CD14-positive monocyte (primary cell): Measurements from ENCODE around the gene FAM107B. TPM values are rescaled to one million over a fixed set of nuclear protein-coding genes. Genes with fewer than 3 reads are reported as not detected.
A peak's percentile ranks its signal among the peaks of the same experiment; 100 is the strongest.

Experiments
- DNase-seq, 3 donors: peaks; one replicate each; pipeline ENCODE4 v3.0.0-alpha.2; 2011 to 2022
- H2AFZ ChIP-seq: 2 replicates; pipeline ENCODE4 v1.6.0; 2012; ENCODE audit warnings: mild to moderate bottlenecking, low read depth, low read length, inconsistent platforms; ENCODE audit not compliant: insufficient read depth, poor library complexity, severe bottlenecking
- H3K27ac ChIP-seq, 2 donors: 1 replicate in 1 of 2; 2 replicates in 1 of 2; pipeline ENCODE4 v1.5.1; 2012 to 2013; ENCODE audit warnings: low read length in 2 of 2, control low read depth in 1 of 2, inconsistent platforms in 1 of 2, low read depth in 1 of 2, mild to moderate bottlenecking in 1 of 2
- H3K27me3 ChIP-seq, 2 donors: one replicate each; pipeline versions ENCODE4 v1.6.0 to v1.6.1; 2011 to 2013; ENCODE audit warnings: low read length in 2 of 2; ENCODE audit not compliant: control insufficient read depth in 2 of 2, insufficient read depth in 2 of 2
- H3K36me3 ChIP-seq, 2 donors: replicated peaks in 1 of 2; 1 replicate in 1 of 2; 2 replicates in 1 of 2; pipeline versions ENCODE4 v1.5.1 to v1.6.1; 2012 to 2013; ENCODE audit warnings: low read length in 2 of 2, control low read depth in 1 of 2, inconsistent platforms in 1 of 2, mild to moderate bottlenecking in 1 of 2; ENCODE audit not compliant: insufficient read depth in 2 of 2, control insufficient read depth in 1 of 2
- H3K4me1 ChIP-seq, 2 donors: 1 replicate in 1 of 2; 2 replicates in 1 of 2; pipeline versions ENCODE4 v1.5.1 to v1.6.1; 2012 to 2013; ENCODE audit warnings: low read length in 2 of 2, control low read depth in 1 of 2, inconsistent platforms in 1 of 2, mild to moderate bottlenecking in 1 of 2, moderate library complexity in 1 of 2; ENCODE audit not compliant: insufficient read depth in 2 of 2, control insufficient read depth in 1 of 2
- H3K4me2 ChIP-seq: replicated peaks from 2 replicates; pipeline ENCODE3; 2012; ENCODE audit warnings: low read length, moderate library complexity, mild to moderate bottlenecking; ENCODE audit not compliant: poor library complexity, severe bottlenecking; ENCODE audit errors: extremely low read depth
- H3K4me3 ChIP-seq, 3 experiments: fragments of 200-600 bp in 1 of 3; sonication (generic) in 1 of 3; replicated peaks in 1 of 3; 1 replicate in 2 of 3; 2 replicates in 1 of 3; pipeline ENCODE4 v1.5.1; 2011 to 2013; ENCODE audit warnings: low read length in 3 of 3, mild to moderate bottlenecking in 3 of 3, control low read depth in 2 of 3, low read depth in 2 of 3, inconsistent platforms in 1 of 3, moderate library complexity in 1 of 3
- H3K79me2 ChIP-seq: 2 replicates; pipeline ENCODE4 v1.6.0; 2012; ENCODE audit warnings: mild to moderate bottlenecking, control low read depth, inconsistent platforms, low read length, moderate library complexity; ENCODE audit not compliant: insufficient read depth
- H3K9ac ChIP-seq: 2 replicates; pipeline ENCODE4 v1.6.0; 2017; ENCODE audit warnings: low read length, mild to moderate bottlenecking; ENCODE audit not compliant: insufficient read depth, poor library complexity, severe bottlenecking
- H3K9me3 ChIP-seq, 2 donors: replicated peaks in 1 of 2; 1 replicate in 1 of 2; 2 replicates in 1 of 2; pipeline versions ENCODE4 v1.5.1 to v1.6.1; 2012 to 2013; ENCODE audit warnings: low read length in 2 of 2, control low read depth in 1 of 2; ENCODE audit not compliant: control insufficient read depth in 1 of 2, insufficient read depth in 1 of 2
- H4K20me1 ChIP-seq: 2 replicates; pipeline ENCODE4 v1.6.0; 2012; ENCODE audit warnings: mild to moderate bottlenecking, low read length, control low read depth, moderate library complexity; ENCODE audit not compliant: insufficient read depth
- H3K27ac Mint-ChIP-seq, 7 donors: one replicate each; pipeline ENCODE4 v1.8.0; 2020; ENCODE audit warnings: mild to moderate bottlenecking in 7 of 7, mixed read lengths in 7 of 7, moderate library complexity in 6 of 7, inconsistent platforms in 2 of 7
- H3K27me3 Mint-ChIP-seq, 3 donors: one replicate each; pipeline ENCODE4 v1.8.0; 2021 to 2022; ENCODE audit warnings: low read depth in 3 of 3, mild to moderate bottlenecking in 3 of 3, mixed read lengths in 3 of 3, moderate library complexity in 3 of 3, inconsistent platforms in 1 of 3
- H3K36me3 Mint-ChIP-seq, 2 donors: one replicate each; pipeline ENCODE4 v1.8.0; 2020; ENCODE audit warnings: mixed read lengths in 2 of 2, inconsistent platforms in 1 of 2, mild to moderate bottlenecking in 1 of 2
- H3K4me1 Mint-ChIP-seq: one replicate; pipeline ENCODE4 v1.8.0; 2020; ENCODE audit warnings: mild to moderate bottlenecking, mixed read lengths
- H3K4me3 Mint-ChIP-seq, 2 donors: one replicate each; pipeline ENCODE4 v1.8.0; 2020; ENCODE audit warnings: mild to moderate bottlenecking in 2 of 2, mixed read lengths in 2 of 2, moderate library complexity in 1 of 2
- H3K9me3 Mint-ChIP-seq, 7 donors: one replicate each; pipeline ENCODE4 v1.8.0; 2020 to 2022; ENCODE audit warnings: mixed read lengths in 7 of 7, mild to moderate bottlenecking in 6 of 7, moderate library complexity in 6 of 7, inconsistent platforms in 2 of 7
- CTCF ChIP-seq: fragments of 200-600 bp; IDR thresholded peaks from one replicate; pipeline ENCODE4 v1.8.0; 2022; ENCODE audit warnings: antibody characterized with exemption, mild to moderate bottlenecking
- WGBS: methylation state at CpG from one replicate; pipeline ENCODE4 v1.1.5; 2013; ENCODE audit warnings: missing lambda C conversion rate; ENCODE audit not compliant: insufficient coverage; 5-methylcytosine and 5-hydroxymethylcytosine counted together
- intact Hi-C, 2 donors: fragments of 100-400 bp; cut with micrococcal nuclease; formaldehyde crosslinking; loops; one replicate each; pipeline versions ENCODE4 v1.15.0 to v1.15.1; 2023
- polyA plus RNA-seq, 3 donors: library from polyadenylated mRNA; depleted of rRNA in 1 of 3; unstranded in 2 of 3; stranded (reverse) in 1 of 3; fragments of 300-500 nt in 2 of 3; fragments of >200 nt in 1 of 3; fragmentation: Illumina TruSeq in 2 of 3; gene quantifications; 1 replicate in 2 of 3; 2 replicates in 1 of 3; pipeline ENCODE4 v1.2.3, GENCODE V29; 2012 to 2021

FAM107B gene
- polyA plus RNA-seq, 3 donors: 27.2 to 68.5 (median 28.4) TPM

GRCh38 chr10:14554091-14554490 is 220.6 kb downstream of the FAM107B start:
- H3K27ac Mint-ChIP-seq: peak overlapping the region; percentile 96 to 100 (median 98)
- H3K4me1 Mint-ChIP-seq: peaks cover 92% of the 10 kb centered on the region
- Histone ChIP-seq H2AFZ (no peak overlapping the region), H3K36me3 (peaks cover 0 to 8% of the 10 kb centered on the region in 2 donors), H3K27ac (peak overlapping the region; percentile 82 to 100), H3K9ac (peak overlapping the region; percentile 45), H3K4me1 (peaks cover 89 to 100% of the 10 kb centered on the region in 2 donors), H3K79me2 (peaks cover 92% of the 10 kb centered on the region), H3K4me3 (peak overlapping the region in 1 of 3 experiments; percentile 39), H3K9me3 (no peaks in the 10 kb centered on the region), H3K4me2 (peak overlapping the region; percentile 51), H3K27me3 (no peaks in the 10 kb centered on the region), H4K20me1 (peaks cover 21% of the 10 kb centered on the region)
- no peaks in the 10 kb centered on the region for H3K9me3 Mint-ChIP-seq
- WGBS: no CpG with 5 or more reads among the region's 3 CpGs
- peak overlapping the region in 1 of 2 donors; percentile 54 for H3K4me3 Mint-ChIP-seq
- DNase-seq: no peak
- TF ChIP-seq CTCF: no peak
- intact Hi-C loops: loop anchor here (5.0 kb wide), 3 partner anchors 43 to 108 kb away; no protein-coding TSS in a partner anchor
- peaks cover 38 to 44% of the 10 kb centered on the region in 2 donors for H3K36me3 Mint-ChIP-seq
- H3K27me3 Mint-ChIP-seq: peaks cover 0 to 1% (median 0%) of the 10 kb centered on the region in 3 donors

GRCh38 chr10:14553448-14553847 is 221.2 kb downstream of the FAM107B start:
- peaks cover 0 to 1% (median 0%) of the 10 kb centered on the region in 3 donors for H3K27me3 Mint-ChIP-seq
- Histone ChIP-seq H3K4me2 (peak overlapping the region; percentile 51), H3K4me1 (peaks cover 82 to 99% of the 10 kb centered on the region in 2 donors), H2AFZ (no peak overlapping the region), H3K4me3 (peak overlapping the region in 1 of 3 experiments; percentile 39), H4K20me1 (peaks cover 28% of the 10 kb centered on the region), H3K36me3 (peaks cover 0 to 14% of the 10 kb centered on the region in 2 donors), H3K9ac (peak overlapping the region; percentile 45), H3K79me2 (peaks cover 92% of the 10 kb centered on the region), H3K27ac (peak overlapping the region; percentile 82 to 100), H3K27me3 (no peaks in the 10 kb centered on the region), H3K9me3 (no peaks in the 10 kb centered on the region)
- H3K27ac Mint-ChIP-seq: peak overlapping the region; percentile 96 to 100 (median 98)
- intact Hi-C loops: loop anchor here (5.0 kb wide), 3 partner anchors 44 to 109 kb away; no protein-coding TSS in a partner anchor
- peak; percentile 62 to 78 (median 74) for DNase-seq
- WGBS: 13% methylated on average over 1 of the region's 1 CpG
- peaks cover 92% of the 10 kb centered on the region for H3K4me1 Mint-ChIP-seq
- no peaks in the 10 kb centered on the region for H3K9me3 Mint-ChIP-seq
- no peak for TF ChIP-seq CTCF
- peak overlapping the region in 1 of 2 donors; percentile 66 for H3K4me3 Mint-ChIP-seq
- peaks cover 41 to 44% of the 10 kb centered on the region in 2 donors for H3K36me3 Mint-ChIP-seq
